Dermis microvascular lymphatic vessel endothelial cell (primary cell): ENCODE results near the gene OR5D18. TPM values are rescaled to one million over a fixed set of nuclear protein-coding genes. Genes with fewer than 3 reads are reported as not detected.
"Not testable (repeated sequence)": the region's sequence is repeated elsewhere in the genome, so short reads cannot be mapped to it uniquely, and the experiment has no call there.

Source experiments
- DNase-seq, 2 donors: peaks; one replicate each; pipeline versions ENCODE4 v3.0.0 to v3.0.0-alpha.2; 2010; ENCODE audit warnings: low read depth in 2 of 2
- total RNA-seq: library from RNA; depleted of rRNA; stranded (reverse); fragments of >200 nt; gene quantifications from 2 replicates; pipeline ENCODE4 v1.2.1, GENCODE V29; 2014

OR5D18 gene
- total RNA-seq, result not detected in 2 replicates

- DNase-seq, result no peak
Observed at GRCh38 chr11:55819330-55819729, at the start of gene OR5D18. Gene OR5D18 (plus strand): TSS chr11:55819630. CDS start chr11:55819630, 0 bp downstream.

GRCh38 chr11:55773138-55773537 lies 46.3 kb upstream of the OR5D18 start, which contains the start of gene OR5D13:
Gene OR5D13 (plus strand): TSS chr11:55773438. CDS start chr11:55773438, 0 bp downstream.
- DNase-seq, result no peak

- no peak for DNase-seq
Observed at GRCh38 chr11:55791606-55792005, 27.8 kb upstream of the OR5D18 start.

GRCh38 chr11:55793321-55793720 lies 26.1 kb upstream of the OR5D18 start:
- no peak for DNase-seq

- DNase-seq, result no peak
Observed at GRCh38 chr11:55795256-55795655, 24.2 kb upstream of the OR5D18 start, which contains the start of gene OR5D14. Gene OR5D14 (plus strand): TSS chr11:55795556. CDS start chr11:55795556, 0 bp downstream.

GRCh38 chr11:55806248-55806647 lies 13.2 kb upstream of the OR5D18 start:
- no peak for DNase-seq

- DNase-seq, result no peak
Observed at GRCh38 chr11:55811067-55811466, 8.4 kb upstream of the OR5D18 start, which contains the start of gene OR5L1. Gene OR5L1 (plus strand): TSS chr11:55811367. CDS start chr11:55811467, 100 bp downstream.

- no peak for DNase-seq
Observed at GRCh38 chr11:55826919-55827318, 7.5 kb downstream of the OR5D18 start, which contains the start of gene OR5L2. Gene OR5L2 (plus strand): TSS chr11:55827219. CDS start chr11:55827219, 0 bp downstream.

- DNase-seq, result no peak
Observed at GRCh38 chr11:55838452-55838851, 19.0 kb downstream of the OR5D18 start, which contains the start of gene OR5D16. Gene OR5D16 (plus strand): TSS chr11:55838752. CDS start chr11:55838752, 0 bp downstream.

GRCh38 chr11:55847453-55847852 lies 28.0 kb downstream of the OR5D18 start:
- no peak for DNase-seq

GRCh38 chr11:55849037-55849436 lies 29.6 kb downstream of the OR5D18 start:
- DNase-seq, result no peak

GRCh38 chr11:55852141-55852540 lies 32.7 kb downstream of the OR5D18 start:
- no peak for DNase-seq

- no peak for DNase-seq
Observed at GRCh38 chr11:55854704-55855103, 35.3 kb downstream of the OR5D18 start.

GRCh38 chr11:55867354-55867753 lies 47.9 kb downstream of the OR5D18 start:
- not testable (repeated sequence) for DNase-seq

Other genes starting within 250 kb of the OR5D18 start
- gene OR4C16, start 247.5 kb upstream of the OR5D18 start, total RNA-seq, result not detected in 2 replicates
- gene OR4C11, start 212.0 kb upstream of the OR5D18 start, total RNA-seq, result not detected in 2 replicates
- gene OR4P4, start 184.5 kb upstream of the OR5D18 start, total RNA-seq, result not detected in 2 replicates
- not detected in 2 replicates for gene OR4S2, start 171.3 kb upstream of the OR5D18 start, total RNA-seq
- not detected in 2 replicates for gene OR4C6, start 157.4 kb upstream of the OR5D18 start, total RNA-seq
- not detected in 2 replicates for gene OR5D13, start 46.2 kb upstream of the OR5D18 start, total RNA-seq
- not detected in 2 replicates for gene OR5D14, start 24.1 kb upstream of the OR5D18 start, total RNA-seq
- not detected in 2 replicates for gene OR5L1, start 8.3 kb upstream of the OR5D18 start, total RNA-seq
- not detected in 2 replicates for gene OR5L2, start 7.6 kb downstream of the OR5D18 start, total RNA-seq
- not detected in 2 replicates for gene OR5D16, start 19.1 kb downstream of the OR5D18 start, total RNA-seq
- not detected in 2 replicates for gene TRIM51, start 63.7 kb downstream of the OR5D18 start, total RNA-seq
- gene OR5W2, start 95.0 kb downstream of the OR5D18 start, total RNA-seq, result not detected in 2 replicates
- not detected in 2 replicates for gene OR5I1, start 116.8 kb downstream of the OR5D18 start, total RNA-seq
- gene OR10AG1, start 150.3 kb downstream of the OR5D18 start, total RNA-seq, result not detected in 2 replicates
- not detected in 2 replicates for gene OR5F1, start 175.0 kb downstream of the OR5D18 start, total RNA-seq
- gene OR5AS1, start 208.0 kb downstream of the OR5D18 start, total RNA-seq, result not detected in 2 replicates